ENCODE data around the gene GPR135. TPM values are rescaled to one million over a fixed set of nuclear protein-coding genes. Genes with fewer than 3 reads are reported as not detected.
A peak's percentile ranks its signal among the peaks of the same experiment; 100 is the strongest.

Gene GPR135
- total RNA-seq, 1 donor from 2014 or later: 6.2 TPM

- Histone ChIP-seq H3K27me3 (ENCODE audit: insufficient read depth, low read length) (no peaks in the 10 kb centered on the region), H3K4me3 (ENCODE audit: insufficient read depth, low read depth, low read length) (no peak overlapping the region), H3K27ac (ENCODE audit: low read depth, low read length) (no peak overlapping the region), H3K36me3 (ENCODE audit: insufficient read depth, low read length) (peaks cover 34% of the 10 kb centered on the region), H3K9me3 (ENCODE audit: insufficient read depth, low read depth, low read length) (no peaks in the 10 kb centered on the region), H4K20me1 (ENCODE audit: insufficient read depth, low read length) (peaks cover 11% of the 10 kb centered on the region), H3K79me2 (ENCODE audit: insufficient read depth, low read length) (peaks cover 73% of the 10 kb centered on the region), H3K9ac (ENCODE audit: low read length) (no peak overlapping the region), H3K4me1 (ENCODE audit: insufficient read depth, low read length) (peaks cover 41% of the 10 kb centered on the region), H2AFZ (ENCODE audit: low read depth, low read length) (no peak overlapping the region), H3K4me2 (ENCODE audit: low read length) (no peak overlapping the region)
- no peak overlapping the region for H3K4me3 Mint-ChIP-seq (ENCODE audit: unreplicated experiment)
- no peak for DNase-seq (ENCODE audit: low read depth)
- no peak for FAIRE-seq
- H3K9me3 Mint-ChIP-seq (ENCODE audit: unreplicated experiment): no peaks in the 10 kb centered on the region
- H3K36me3 Mint-ChIP-seq (ENCODE audit: low read depth, unreplicated experiment): peaks cover 11% of the 10 kb centered on the region
- H3K27me3 Mint-ChIP-seq (ENCODE audit: low read depth, unreplicated experiment): no peaks in the 10 kb centered on the region
- H3K27ac Mint-ChIP-seq (ENCODE audit: unreplicated experiment): no peak overlapping the region
- peaks cover 41% of the 10 kb centered on the region for H3K4me1 Mint-ChIP-seq (ENCODE audit: low read depth, unreplicated experiment)
- TF ChIP-seq CTCF (IDR thresholded peaks at IDR 0.05; ENCODE audit: insufficient read depth, low read depth, low read length): no peak
Measured at GRCh38 chr14:59478540-59478939, 13.4 kb upstream of the GPR135 start.

- Histone ChIP-seq H3K79me2 (ENCODE audit: insufficient read depth, low read length) (peaks cover 46% of the 10 kb centered on the region), H3K9ac (ENCODE audit: low read length) (no peak overlapping the region), H3K9me3 (ENCODE audit: insufficient read depth, low read depth, low read length) (no peaks in the 10 kb centered on the region), H3K4me1 (ENCODE audit: insufficient read depth, low read length) (peaks cover 24% of the 10 kb centered on the region), H2AFZ (ENCODE audit: low read depth, low read length) (no peak overlapping the region), H3K27ac (ENCODE audit: low read depth, low read length) (no peak overlapping the region), H3K27me3 (ENCODE audit: insufficient read depth, low read length) (no peaks in the 10 kb centered on the region), H3K4me3 (ENCODE audit: insufficient read depth, low read depth, low read length) (no peak overlapping the region), H3K4me2 (ENCODE audit: low read length) (no peak overlapping the region), H3K36me3 (ENCODE audit: insufficient read depth, low read length) (peaks cover 58% of the 10 kb centered on the region), H4K20me1 (ENCODE audit: insufficient read depth, low read length) (peaks cover 9% of the 10 kb centered on the region)
- DNase-seq (ENCODE audit: low read depth) (no peak), FAIRE-seq (no peak)
- no peak for TF ChIP-seq CTCF (IDR thresholded peaks at IDR 0.05; ENCODE audit: insufficient read depth, low read depth, low read length)
- no peak for TF ChIP-seq EZH2 (IDR thresholded peaks at IDR 0.05; ENCODE audit: insufficient read depth, low read length)
- Mint-ChIP-seq H3K27me3 (ENCODE audit: low read depth, unreplicated experiment) (no peaks in the 10 kb centered on the region), H3K4me3 (ENCODE audit: unreplicated experiment) (no peak overlapping the region), H3K4me1 (ENCODE audit: low read depth, unreplicated experiment) (peaks cover 30% of the 10 kb centered on the region), H3K27ac (ENCODE audit: unreplicated experiment) (no peak overlapping the region), H3K9me3 (ENCODE audit: unreplicated experiment) (no peaks in the 10 kb centered on the region), H3K36me3 (ENCODE audit: low read depth, unreplicated experiment) (peaks cover 8% of the 10 kb centered on the region)
Measured at GRCh38 chr14:59475709-59476108, 10.5 kb upstream of the GPR135 start.

GRCh38 chr14:59474172-59474571, 9.0 kb upstream of the GPR135 start:
- Mint-ChIP-seq H3K27me3 (ENCODE audit: low read depth, unreplicated experiment) (no peaks in the 10 kb centered on the region), H3K36me3 (ENCODE audit: low read depth, unreplicated experiment) (peaks cover 7% of the 10 kb centered on the region), H3K4me1 (ENCODE audit: low read depth, unreplicated experiment) (peaks cover 20% of the 10 kb centered on the region), H3K4me3 (ENCODE audit: unreplicated experiment) (no peak overlapping the region), H3K9me3 (ENCODE audit: unreplicated experiment) (no peaks in the 10 kb centered on the region), H3K27ac (ENCODE audit: unreplicated experiment) (peak overlapping the region; percentile 67)
- Histone ChIP-seq H3K27ac (ENCODE audit: low read depth, low read length) (peak overlapping the region; percentile 27), H3K79me2 (ENCODE audit: insufficient read depth, low read length) (peaks cover 31% of the 10 kb centered on the region), H3K4me1 (ENCODE audit: insufficient read depth, low read length) (peaks cover 15% of the 10 kb centered on the region), H3K4me3 (ENCODE audit: insufficient read depth, low read depth, low read length) (no peak overlapping the region), H3K4me2 (ENCODE audit: low read length) (peak overlapping the region; percentile 35), H2AFZ (ENCODE audit: low read depth, low read length) (no peak overlapping the region), H3K9ac (ENCODE audit: low read length) (no peak overlapping the region), H4K20me1 (ENCODE audit: insufficient read depth, low read length) (no peaks in the 10 kb centered on the region), H3K27me3 (ENCODE audit: insufficient read depth, low read length) (no peaks in the 10 kb centered on the region), H3K9me3 (ENCODE audit: insufficient read depth, low read depth, low read length) (no peaks in the 10 kb centered on the region), H3K36me3 (ENCODE audit: insufficient read depth, low read length) (peaks cover 65% of the 10 kb centered on the region)
- TF ChIP-seq CTCF (IDR thresholded peaks at IDR 0.05; ENCODE audit: insufficient read depth, low read depth, low read length): no peak
- TF ChIP-seq EZH2 (IDR thresholded peaks at IDR 0.05; ENCODE audit: insufficient read depth, low read length): no peak
- FAIRE-seq (peak; percentile 9), DNase-seq (ENCODE audit: low read depth) (peak; percentile 85)
